RWPE1 (cell line): ENCODE results near the gene ADGRE1.

ENCODE experiments used
- CTCF ChIA-PET: fragments of 350-600 bp; sonication (Branson Sonifier 250); formaldehyde crosslinking; extraction: SDS; loops from one replicate; lab custom pipeline; 2021; lab: Yijun Ruan, JAX
- POLR2A ChIA-PET: fragments of 400-600 bp; formaldehyde crosslinking; extraction: SDS; loops from one replicate; lab custom pipeline; 2020; ENCODE audit warnings: antibody characterized with exemption; ENCODE audit not compliant: low non-redundant PET; lab: Yijun Ruan, JAX
- DNase-seq: peaks from one replicate; pipeline ENCODE4 v3.0.0; 2012; ENCODE audit warnings: low spot score
- H3K27ac ChIP-seq: fragments of 450-650 bp; 2 replicates; pipeline ENCODE4 v1.5.1; 2017
- CTCF ChIP-seq: fragments of 450-650 bp; conservative IDR thresholded peaks from 2 replicates; pipeline ENCODE4 v1.5.1; 2017; ENCODE audit warnings: low read depth, mild to moderate bottlenecking

ADGRE1 gene

GRCh38 chr19:6955082-6955481 lies 67.7 kb downstream of the ADGRE1 start:
- DNase-seq, result no peak
- ChIA-PET CTCF (no interaction called here), POLR2A (no interaction called here)
- no peak overlapping the region for H3K27ac ChIP-seq
- no peak for TF ChIP-seq CTCF

- H3K27ac ChIP-seq, result no peak overlapping the region
- ChIA-PET POLR2A (no interaction called here), CTCF (no interaction called here)
- no peak for DNase-seq
- TF ChIP-seq CTCF, result no peak
Observed at GRCh38 chr19:6956573-6956972, 69.2 kb downstream of the ADGRE1 start.

DNA sequence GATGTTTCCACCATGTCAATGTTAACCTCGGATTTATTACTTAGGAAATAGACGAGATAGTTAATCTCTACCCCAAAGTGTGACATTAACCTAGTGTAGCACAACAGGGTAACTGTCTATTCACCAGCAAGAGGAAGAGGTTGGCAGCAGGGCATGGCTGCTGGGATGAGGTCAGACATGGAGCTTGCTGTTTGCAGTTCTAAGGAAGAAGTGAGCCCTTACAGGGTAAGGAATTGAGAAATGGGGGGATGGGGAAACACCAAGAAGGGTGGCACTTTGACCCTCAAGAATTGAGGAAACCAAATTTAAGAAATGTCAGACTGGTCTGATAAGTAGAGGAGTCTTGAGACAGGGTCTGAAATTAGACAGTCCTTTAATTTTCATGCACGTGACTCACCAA lies 71.4 kb downstream of the ADGRE1 start:
- ChIA-PET CTCF (interaction anchor here (0.6 kb wide), 1 partner anchor 13 kb away, joined by 4 read pairs; no protein-coding TSS in a partner anchor), POLR2A (no interaction called here)
- no peak for DNase-seq
- no peak overlapping the region for H3K27ac ChIP-seq
- no peak for TF ChIP-seq CTCF

DNA sequence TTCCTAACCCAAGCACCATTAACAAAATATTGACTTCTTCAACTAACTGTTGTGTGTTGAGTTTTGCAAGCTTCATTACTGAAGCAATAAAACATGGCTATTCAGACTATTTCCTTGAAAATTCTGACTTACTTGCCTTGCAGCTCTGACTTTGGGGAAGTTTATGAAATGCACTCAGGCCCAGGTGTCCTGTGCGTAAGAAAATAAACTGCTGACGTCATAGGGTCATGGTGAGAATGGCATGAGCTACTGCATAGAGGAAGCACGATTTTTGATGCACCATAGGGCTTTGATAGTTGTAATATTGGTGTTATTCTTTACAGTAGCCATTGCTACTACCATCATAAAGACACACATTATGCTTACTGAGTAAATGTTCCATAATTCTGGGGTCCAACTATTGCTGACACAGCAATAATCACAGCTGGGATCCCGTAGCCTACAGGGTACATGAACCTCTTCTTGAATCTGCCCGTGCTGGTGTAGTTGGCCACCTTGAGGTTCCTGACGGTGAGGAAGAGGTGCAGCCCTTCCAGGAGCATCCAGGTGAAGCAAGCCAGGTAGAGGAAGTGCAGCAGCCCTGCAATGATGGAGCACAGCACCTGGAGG lies 76.0 kb downstream of the ADGRE1 start:
- POLR2A ChIA-PET, result no interaction called here
- CTCF ChIA-PET, result interaction anchor here (0.5 to 0.6 kb wide), 3 partner anchors 162 to 818 kb away, joined by 3 to 5 read pairs (median 3); no protein-coding TSS in a partner anchor
- no peak for TF ChIP-seq CTCF
- H3K27ac ChIP-seq, result no peak overlapping the region
- no peak for DNase-seq

GRCh38 chr19:6963937-6964336 lies 76.6 kb downstream of the ADGRE1 start:
- H3K27ac ChIP-seq, result no peak overlapping the region
- TF ChIP-seq CTCF, result 0 out of 2 replicates have a peak, but pooled peaks have one; percentile 15
- ChIA-PET CTCF (interaction anchor here (0.6 kb wide), 2 partner anchors 17 to 819 kb away, joined by 3 to 4 read pairs; no protein-coding TSS in a partner anchor), POLR2A (no interaction called here)
- no peak for DNase-seq

DNA sequence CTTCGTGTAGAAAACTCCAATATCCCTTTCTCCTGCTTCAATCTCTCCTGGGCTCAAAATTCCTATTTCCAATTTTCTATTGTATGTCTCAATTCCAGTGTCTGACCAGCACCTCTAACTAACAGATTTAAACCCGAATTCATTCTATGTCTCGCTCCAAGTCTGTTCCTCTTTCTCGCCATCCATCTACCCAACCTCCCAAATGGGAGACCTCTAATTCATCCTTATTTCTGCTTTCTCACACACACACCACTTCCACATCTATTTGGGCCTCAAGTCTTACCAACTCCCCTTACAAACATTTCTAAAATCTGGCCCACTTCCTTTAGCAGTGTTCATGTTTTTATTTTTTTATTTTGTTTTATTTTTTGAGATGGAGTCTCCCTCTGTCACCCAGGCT lies 80.6 kb downstream of the ADGRE1 start:
- TF ChIP-seq CTCF, result no peak
- H3K27ac ChIP-seq, result no peak overlapping the region
- POLR2A ChIA-PET, result no interaction called here
- no peak for DNase-seq
- CTCF ChIA-PET, result interaction anchor here (0.6 kb wide), 1 partner anchor 105 kb away, joined by 3 read pairs; no protein-coding TSS in a partner anchor
